Urinary bladder (tissue), 4 donors: ENCODE measurements around the gene USP9X. TPM values are rescaled to one million over a fixed set of nuclear protein-coding genes. Genes with fewer than 3 reads are reported as not detected.

Experiments
- DNase-seq: peaks from one replicate; pipeline ENCODE4 v3.0.0-alpha.2; 2015; ENCODE audit errors: extremely low spot score
- H3K27ac ChIP-seq: one replicate; pipeline ENCODE4 v1.5.1; 2013; ENCODE audit warnings: low read depth, mild to moderate bottlenecking, moderate library complexity
- H3K36me3 ChIP-seq: one replicate; pipeline ENCODE4 v1.6.1; 2013; ENCODE audit warnings: mild to moderate bottlenecking, moderate library complexity; ENCODE audit not compliant: insufficient read depth
- H3K4me1 ChIP-seq: one replicate; pipeline ENCODE4 v1.6.1; 2013; ENCODE audit warnings: mild to moderate bottlenecking, moderate library complexity; ENCODE audit not compliant: insufficient read depth
- H3K4me3 ChIP-seq: one replicate; pipeline ENCODE4 v1.5.1; 2013; ENCODE audit warnings: low read depth, low read length
- WGBS: extraction: QIAGEN DNeasy Blood & Tissue Kit; methylation state at CpG from one replicate; pipeline ENCODE4 v1.1.7; 2013; 5-methylcytosine and 5-hydroxymethylcytosine counted together
- polyA plus RNA-seq: library from polyadenylated mRNA; stranded (reverse); fragments of 200-250 nt; gene quantifications from one replicate; pipeline ENCODE4 v1.2.3, GENCODE V29; 2013
- total RNA-seq: library from RNA; depleted of rRNA; stranded (reverse); fragments of >200 nt; gene quantifications from one replicate; pipeline ENCODE4 v1.2.3, GENCODE V29; 2014
- donor health status: healthy with polysubstance abuse.
- donor health status: healthy.

USP9X gene
- total and polyA plus RNA-seq, 2 donors = 27.4 to 229 TPM

- Histone ChIP-seq H3K4me3 (no peak overlapping the region), H3K27ac (no peak overlapping the region), H3K36me3 (no peaks in the 10 kb centered on the region), H3K4me1 (no peaks in the 10 kb centered on the region)
- DNase-seq = no peak
- 78% methylated on average over 1 of the region's 1 CpG for WGBS
Observed at GRCh38 chrX:41066969-41067368, 18.3 kb upstream of the USP9X start.

- Histone ChIP-seq H3K4me1 (no peaks in the 10 kb centered on the region), H3K27ac (no peak overlapping the region), H3K4me3 (no peak overlapping the region), H3K36me3 (no peaks in the 10 kb centered on the region)
- 68% methylated on average over 5 of the region's 5 CpGs for WGBS
- no peak for DNase-seq
Observed at GRCh38 chrX:41067721-41068120, 17.5 kb upstream of the USP9X start.

- no peak for DNase-seq
Observed at GRCh38 chrX:41076742-41077141, 8.5 kb upstream of the USP9X start.

GRCh38 chrX:41081821-41082220 lies 3.4 kb upstream of the USP9X start:
- no peak overlapping the region for H3K4me3 ChIP-seq
- 80% methylated on average over 2 of the region's 2 CpGs for WGBS
- no peaks in the 10 kb centered on the region for H3K4me1 ChIP-seq
- no peaks in the 10 kb centered on the region for H3K36me3 ChIP-seq
- DNase-seq = no peak
- no peak overlapping the region for H3K27ac ChIP-seq

More at GRCh38 chrX:41076742-41077141, 8.5 kb upstream of the USP9X start:
- Histone ChIP-seq H3K4me1 (no peaks in the 10 kb centered on the region), H3K4me3 (no peak overlapping the region), H3K27ac (no peak overlapping the region), H3K36me3 (no peaks in the 10 kb centered on the region)
- WGBS = 95% methylated on average over 30 of the region's 30 CpGs

- no peak for DNase-seq
- Histone ChIP-seq H3K36me3 (no peaks in the 10 kb centered on the region), H3K4me3 (no peak overlapping the region), H3K27ac (no peak overlapping the region), H3K4me1 (no peaks in the 10 kb centered on the region)
- 74% methylated on average over 3 of the region's 3 CpGs for WGBS
Observed at GRCh38 chrX:41082783-41083182, 2.5 kb upstream of the USP9X start.

GRCh38 chrX:41084044-41084892 lies 977 bp upstream of the USP9X start:
- WGBS = under 1% methylated on average over 58 of the region's 58 CpGs
- no peaks in the 10 kb centered on the region for H3K4me1 ChIP-seq
- no peaks in the 10 kb centered on the region for H3K36me3 ChIP-seq
- H3K27ac ChIP-seq = peak overlapping the region; percentile 99
- peak overlapping the region; percentile 58 for H3K4me3 ChIP-seq
- peak; percentile 82 for DNase-seq

GRCh38 chrX:41085512-41085877 lies 250 bp downstream of the USP9X start:
- Histone ChIP-seq H3K4me1 (no peaks in the 10 kb centered on the region), H3K27ac (peak overlapping the region; percentile 92), H3K36me3 (no peaks in the 10 kb centered on the region), H3K4me3 (peak overlapping the region; percentile 81)
- no peak for DNase-seq
- WGBS = 0% methylated on average over 39 of the region's 39 CpGs

GRCh38 chrX:41085878-41086626 lies 807 bp downstream of the USP9X start:
- Histone ChIP-seq H3K27ac (peak overlapping the region; percentile 92), H3K4me1 (no peaks in the 10 kb centered on the region), H3K4me3 (peak overlapping the region; percentile 81), H3K36me3 (no peaks in the 10 kb centered on the region)
- DNase-seq = no peak
- under 1% methylated on average over 71 of the region's 71 CpGs for WGBS

GRCh38 chrX:41086627-41086932 lies 1.3 kb downstream of the USP9X start:
- Histone ChIP-seq H3K27ac (peak overlapping the region; percentile 92), H3K4me3 (peak overlapping the region; percentile 81), H3K36me3 (no peaks in the 10 kb centered on the region), H3K4me1 (no peaks in the 10 kb centered on the region)
- 0% methylated on average over 11 of the region's 11 CpGs for WGBS
- DNase-seq = no peak

GRCh38 chrX:41087201-41087600 lies 2.0 kb downstream of the USP9X start:
- peak overlapping the region; percentile 81 for H3K4me3 ChIP-seq
- no peaks in the 10 kb centered on the region for H3K4me1 ChIP-seq
- WGBS = 5% methylated on average over 6 of the region's 6 CpGs
- no peak for DNase-seq
- H3K27ac ChIP-seq = no peak overlapping the region
- H3K36me3 ChIP-seq = no peaks in the 10 kb centered on the region

- H3K4me1 ChIP-seq = no peaks in the 10 kb centered on the region
- WGBS = 17% methylated on average over 5 of the region's 5 CpGs
- H3K4me3 ChIP-seq = no peak overlapping the region
- DNase-seq = no peak
- no peak overlapping the region for H3K27ac ChIP-seq
- no peaks in the 10 kb centered on the region for H3K36me3 ChIP-seq
Observed at GRCh38 chrX:41090568-41091238, 5.5 kb downstream of the USP9X start.

GRCh38 chrX:41092776-41093175 lies 7.5 kb downstream of the USP9X start:
- H3K4me3 ChIP-seq = no peak overlapping the region
- WGBS = 81% methylated on average over 6 of the region's 6 CpGs
- no peak overlapping the region for H3K27ac ChIP-seq
- peaks cover 2% of the 10 kb centered on the region for H3K4me1 ChIP-seq
- DNase-seq = no peak
- no peaks in the 10 kb centered on the region for H3K36me3 ChIP-seq

- peaks cover 2% of the 10 kb centered on the region for H3K4me1 ChIP-seq
- WGBS = 68% methylated on average over 1 of the region's 1 CpG
- no peak overlapping the region for H3K4me3 ChIP-seq
Observed at GRCh38 chrX:41095174-41095573, 9.9 kb downstream of the USP9X start.

GRCh38 chrX:41095908-41096307 lies 10.7 kb downstream of the USP9X start:
- Histone ChIP-seq H3K4me3 (no peak overlapping the region), H3K36me3 (no peaks in the 10 kb centered on the region), H3K4me1 (peaks cover 2% of the 10 kb centered on the region), H3K27ac (no peak overlapping the region)
- 82% methylated on average over 2 of the region's 2 CpGs for WGBS
- no peak for DNase-seq

More at GRCh38 chrX:41095174-41095573, 9.9 kb downstream of the USP9X start:
- H3K36me3 ChIP-seq = no peaks in the 10 kb centered on the region
- H3K27ac ChIP-seq = no peak overlapping the region
- no peak for DNase-seq
